ENCODE results near the gene CACNA1H.

Gene CACNA1H

DNA sequence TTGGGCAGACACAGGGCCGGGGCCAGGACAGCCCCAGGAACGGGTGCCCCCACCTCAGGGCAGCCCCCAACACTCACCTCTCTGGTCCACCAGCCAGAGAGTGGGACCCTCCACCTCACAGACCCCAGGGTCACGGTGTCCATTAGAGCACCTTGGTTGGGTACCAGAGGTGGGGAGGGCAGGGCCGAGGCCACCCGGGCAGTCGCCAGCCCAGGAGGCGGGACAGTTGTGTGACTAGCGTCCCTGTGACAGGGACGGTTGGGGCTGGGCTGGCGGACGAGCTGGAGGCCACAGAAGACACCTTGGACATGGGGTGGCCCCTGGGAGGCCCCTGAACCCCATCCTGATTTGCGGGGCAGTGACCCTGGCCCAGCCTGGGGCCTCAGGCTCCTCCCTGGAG, 45.2 kb upstream of the CACNA1H start:
- H3K4me3 ChIP-seq (ENCODE audit: low read depth, low read length) = no peak overlapping the region
- no peak for DNase-seq (ENCODE audit: low read depth)
- TF ChIP-seq MAX (IDR thresholded peaks at IDR 0.05; ENCODE audit: low read depth, low read length) (no peak), CTCF (IDR thresholded peaks at IDR 0.05; ENCODE audit: low read depth, low read length) (no peak), MYC (IDR thresholded peaks at IDR 0.05; ENCODE audit: low read depth, low read length) (no peak), POLR2A (IDR thresholded peaks at IDR 0.05; ENCODE audit: extremely low read depth, insufficient read length) (no peak)

DNA sequence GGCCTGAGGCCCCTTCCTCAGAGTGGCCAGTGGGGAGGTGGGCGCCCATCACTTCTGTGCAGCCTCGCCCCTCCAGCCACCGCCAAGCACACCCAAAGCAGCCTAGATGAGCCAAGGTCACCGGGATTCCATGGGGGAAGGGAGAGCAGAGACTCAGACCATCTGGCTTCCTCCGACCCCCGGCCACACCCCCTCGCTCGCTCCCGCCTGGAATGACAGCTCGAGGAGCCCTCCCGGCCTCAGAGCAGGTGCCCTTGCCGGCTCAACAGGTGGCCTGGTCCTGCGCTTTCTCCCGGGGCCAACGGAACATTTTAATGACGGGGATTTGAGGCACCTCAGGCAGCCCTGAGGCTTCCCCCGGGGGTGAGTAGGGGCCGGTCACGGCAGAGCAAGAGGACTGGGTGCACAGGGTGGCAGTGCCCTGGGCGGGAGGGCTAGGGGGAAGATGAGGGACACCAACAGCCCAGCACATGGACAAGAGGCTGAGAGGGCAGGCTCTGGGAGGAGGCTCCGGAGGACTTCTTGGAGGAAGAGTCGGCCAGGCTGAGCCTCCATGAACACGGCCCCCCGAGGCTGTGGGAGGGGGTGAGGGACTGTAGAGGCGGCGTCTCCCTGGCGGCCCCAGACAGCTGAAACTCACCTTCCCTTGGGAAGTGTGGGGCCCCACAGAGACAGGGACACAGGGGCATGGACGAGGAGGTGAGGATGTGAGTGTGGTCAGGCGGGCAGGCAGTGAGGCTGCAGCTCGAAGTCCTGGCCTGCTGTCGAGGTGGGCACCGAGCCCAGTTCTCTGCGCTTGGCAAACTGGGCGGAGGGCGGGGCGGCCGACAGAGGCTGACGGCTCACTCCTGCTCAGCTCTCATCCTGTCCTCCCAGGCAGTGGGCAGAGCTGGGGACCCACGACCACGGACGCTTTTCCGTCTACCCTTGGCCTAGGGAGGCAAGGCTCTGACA, 44.3 kb upstream of the CACNA1H start:
- DNase-seq (ENCODE audit: low read depth) = no peak
- TF ChIP-seq MYC (IDR thresholded peaks at IDR 0.05; ENCODE audit: low read depth, low read length) (no peak), MAX (IDR thresholded peaks at IDR 0.05; ENCODE audit: low read depth, low read length) (no peak), POLR2A (IDR thresholded peaks at IDR 0.05; ENCODE audit: extremely low read depth, insufficient read length) (no peak), CTCF (IDR thresholded peaks at IDR 0.05; ENCODE audit: low read depth, low read length) (no peak)
- no peak overlapping the region for H3K4me3 ChIP-seq (ENCODE audit: low read depth, low read length)

DNA sequence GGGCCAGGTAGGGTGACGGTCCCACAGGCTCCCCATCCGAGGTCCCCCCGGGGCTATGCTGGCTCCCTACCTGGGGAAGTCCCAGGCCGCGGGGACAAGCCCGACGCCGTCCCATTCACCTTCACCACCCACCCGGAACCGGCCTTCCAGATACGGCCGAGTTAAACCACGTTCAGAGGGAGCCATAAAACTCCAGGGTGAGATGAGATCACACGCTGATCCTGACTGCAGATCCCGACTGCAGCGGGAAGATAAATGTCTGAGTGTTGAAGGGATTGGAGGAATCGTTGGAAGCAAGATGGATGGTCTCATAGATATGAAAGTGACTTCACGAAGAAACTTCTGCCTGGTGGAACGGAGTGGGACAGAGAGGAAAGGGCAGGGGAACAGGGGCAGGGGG, 43.3 kb upstream of the CACNA1H start:
- TF ChIP-seq POLR2A (IDR thresholded peaks at IDR 0.05; ENCODE audit: extremely low read depth, insufficient read length) (no peak), CTCF (IDR thresholded peaks at IDR 0.05; ENCODE audit: low read depth, low read length) (no peak), MAX (IDR thresholded peaks at IDR 0.05; ENCODE audit: low read depth, low read length) (no peak), MYC (IDR thresholded peaks at IDR 0.05; ENCODE audit: low read depth, low read length) (no peak)
- DNase-seq (ENCODE audit: low read depth) = no peak
- no peak overlapping the region for H3K4me3 ChIP-seq (ENCODE audit: low read depth, low read length)

- no peak for TF ChIP-seq POLR2A (IDR thresholded peaks at IDR 0.05; ENCODE audit: extremely low read depth, insufficient read length)
- TF ChIP-seq MAX (IDR thresholded peaks at IDR 0.05; ENCODE audit: low read depth, low read length) = no peak
- no peak for TF ChIP-seq CTCF (IDR thresholded peaks at IDR 0.05; ENCODE audit: low read depth, low read length)
- TF ChIP-seq MYC (IDR thresholded peaks at IDR 0.05; ENCODE audit: low read depth, low read length) = no peak
- no peak overlapping the region for H3K4me3 ChIP-seq (ENCODE audit: low read depth, low read length)
- DNase-seq (ENCODE audit: low read depth) = no peak
Measured at GRCh38 chr16:1112506-1113184, 40.3 kb upstream of the CACNA1H start.

DNA sequence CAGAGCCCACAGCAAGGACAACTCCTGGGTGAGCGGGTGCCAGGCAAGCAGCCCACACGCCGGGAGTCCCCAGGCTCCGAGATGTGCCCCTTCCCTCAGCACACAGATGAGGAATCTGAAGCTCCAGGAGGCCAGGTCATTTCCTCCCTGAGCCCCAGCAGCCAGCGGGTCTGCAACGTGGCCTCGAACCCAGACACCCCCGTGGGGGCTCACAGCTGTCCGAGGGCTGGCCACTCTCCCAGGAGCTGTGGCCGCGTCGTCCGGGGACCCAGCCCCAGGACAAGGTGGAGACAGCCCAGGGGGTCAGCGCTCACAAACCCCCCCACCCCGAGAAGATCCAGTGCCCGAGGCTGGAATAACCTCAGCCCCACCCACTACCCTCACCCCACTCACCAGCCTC, 39.4 kb upstream of the CACNA1H start:
- no peak for TF ChIP-seq CTCF (IDR thresholded peaks at IDR 0.05; ENCODE audit: low read depth, low read length)
- TF ChIP-seq MAX (IDR thresholded peaks at IDR 0.05; ENCODE audit: low read depth, low read length) = no peak
- TF ChIP-seq MYC (IDR thresholded peaks at IDR 0.05; ENCODE audit: low read depth, low read length) = no peak
- TF ChIP-seq POLR2A (IDR thresholded peaks at IDR 0.05; ENCODE audit: extremely low read depth, insufficient read length) = no peak
- H3K4me3 ChIP-seq (ENCODE audit: low read depth, low read length) = no peak overlapping the region
- DNase-seq (ENCODE audit: low read depth) = no peak
